Kidney epithelial cell (primary cell): ENCODE measurements around the gene RASL12. TPM values are rescaled to one million over a fixed set of nuclear protein-coding genes. Genes with fewer than 3 reads are reported as not detected.

Experiments used
- DNase-seq: peaks from one replicate; pipeline ENCODE4 v3.0.0-alpha.2; 2010; ENCODE audit warnings: low read depth
- H3K27me3 ChIP-seq: 2 replicates; pipeline ENCODE4 v1.6.0; 2011; ENCODE audit warnings: low read length; ENCODE audit not compliant: control insufficient read depth, insufficient read depth
- H3K36me3 ChIP-seq: 2 replicates; pipeline ENCODE4 v1.5.1; 2011; ENCODE audit warnings: low read length; ENCODE audit not compliant: control insufficient read depth, insufficient read depth
- H3K4me3 ChIP-seq: 2 replicates; pipeline ENCODE4 v1.5.1; 2011; ENCODE audit warnings: low read depth, mild to moderate bottlenecking, control low read depth, low read length
- total RNA-seq: library from RNA; depleted of rRNA; stranded (reverse); fragments of >200 nt; gene quantifications from 2 replicates; pipeline ENCODE4 v1.2.3, GENCODE V29; 2015
- TF ChIP-seq, protein P1 (sequence below): IDR thresholded peaks from 2 replicates; pipeline ENCODE4 v1.5.1; 2011; ENCODE audit warnings: mild to moderate bottlenecking, moderate library complexity, low read length, control low read depth, inconsistent platforms; ENCODE audit not compliant: insufficient read depth, poor library complexity, severe bottlenecking

Gene RASL12
- total RNA-seq, 1 donor from 2014 or later: 0.92 TPM

DNA sequence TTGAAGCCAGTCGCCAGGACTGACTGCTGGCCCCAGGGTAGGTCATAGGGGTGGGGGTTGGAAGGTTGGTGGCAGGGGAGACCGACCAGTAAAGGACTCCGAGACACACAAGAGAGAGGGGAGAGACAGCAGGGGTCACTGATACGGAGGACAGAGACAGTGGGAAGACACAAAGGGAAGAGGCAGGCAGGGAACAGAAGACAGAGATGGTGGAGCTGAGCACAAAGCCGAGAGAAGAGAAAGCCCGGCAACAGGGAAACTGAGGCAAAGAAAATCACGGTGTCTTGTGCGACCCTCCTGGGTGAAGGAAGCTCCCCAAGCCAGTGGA lies 510 bp downstream of the RASL12 start:
- no peaks in the 10 kb centered on the region for H3K36me3 ChIP-seq
- no peak for DNase-seq
- TF ChIP-seq, protein P1, sequence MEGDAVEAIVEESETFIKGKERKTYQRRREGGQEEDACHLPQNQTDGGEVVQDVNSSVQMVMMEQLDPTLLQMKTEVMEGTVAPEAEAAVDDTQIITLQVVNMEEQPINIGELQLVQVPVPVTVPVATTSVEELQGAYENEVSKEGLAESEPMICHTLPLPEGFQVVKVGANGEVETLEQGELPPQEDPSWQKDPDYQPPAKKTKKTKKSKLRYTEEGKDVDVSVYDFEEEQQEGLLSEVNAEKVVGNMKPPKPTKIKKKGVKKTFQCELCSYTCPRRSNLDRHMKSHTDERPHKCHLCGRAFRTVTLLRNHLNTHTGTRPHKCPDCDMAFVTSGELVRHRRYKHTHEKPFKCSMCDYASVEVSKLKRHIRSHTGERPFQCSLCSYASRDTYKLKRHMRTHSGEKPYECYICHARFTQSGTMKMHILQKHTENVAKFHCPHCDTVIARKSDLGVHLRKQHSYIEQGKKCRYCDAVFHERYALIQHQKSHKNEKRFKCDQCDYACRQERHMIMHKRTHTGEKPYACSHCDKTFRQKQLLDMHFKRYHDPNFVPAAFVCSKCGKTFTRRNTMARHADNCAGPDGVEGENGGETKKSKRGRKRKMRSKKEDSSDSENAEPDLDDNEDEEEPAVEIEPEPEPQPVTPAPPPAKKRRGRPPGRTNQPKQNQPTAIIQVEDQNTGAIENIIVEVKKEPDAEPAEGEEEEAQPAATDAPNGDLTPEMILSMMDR: no peak
- H3K4me3 ChIP-seq: no peak overlapping the region
- H3K27me3 ChIP-seq: peaks cover 34% of the 10 kb centered on the region

DNA sequence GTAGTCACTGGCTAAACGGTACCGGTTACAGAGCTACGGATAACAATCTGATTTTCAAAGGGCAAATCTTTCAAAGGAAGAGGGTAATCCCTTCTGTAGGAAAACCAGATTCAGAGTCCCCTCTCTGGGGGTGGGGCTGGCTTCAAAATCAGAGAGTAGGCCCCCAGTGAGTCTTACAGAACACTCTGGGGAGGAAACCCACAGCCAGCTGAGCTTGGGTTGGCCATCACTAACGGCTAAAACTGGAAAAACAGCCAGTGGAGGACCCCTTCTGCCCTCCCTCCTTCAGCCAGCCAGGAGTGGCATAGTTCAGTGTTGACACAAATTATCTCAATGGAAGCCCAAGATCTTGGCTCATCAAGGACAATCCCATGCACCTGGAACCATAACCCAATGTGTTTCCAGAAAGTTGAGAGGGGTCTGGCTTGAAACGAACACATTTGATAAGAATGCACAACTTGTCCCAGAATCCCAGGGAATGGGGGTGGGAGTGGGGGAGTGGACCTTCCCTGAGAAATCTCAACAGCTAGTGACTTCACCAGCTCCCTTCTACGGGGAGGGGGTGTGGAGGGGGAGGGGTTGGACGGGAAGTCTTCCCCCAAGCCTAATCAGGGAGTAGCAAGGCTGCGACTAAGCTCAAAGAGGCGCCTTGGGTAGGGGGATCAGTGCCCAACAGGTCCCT lies 1.0 kb downstream of the RASL12 start:
- Histone ChIP-seq H3K4me3 (no peak overlapping the region), H3K27me3 (peaks cover 37% of the 10 kb centered on the region), H3K36me3 (no peaks in the 10 kb centered on the region)
- no peak for DNase-seq
- TF ChIP-seq, protein P1: no peak

DNA sequence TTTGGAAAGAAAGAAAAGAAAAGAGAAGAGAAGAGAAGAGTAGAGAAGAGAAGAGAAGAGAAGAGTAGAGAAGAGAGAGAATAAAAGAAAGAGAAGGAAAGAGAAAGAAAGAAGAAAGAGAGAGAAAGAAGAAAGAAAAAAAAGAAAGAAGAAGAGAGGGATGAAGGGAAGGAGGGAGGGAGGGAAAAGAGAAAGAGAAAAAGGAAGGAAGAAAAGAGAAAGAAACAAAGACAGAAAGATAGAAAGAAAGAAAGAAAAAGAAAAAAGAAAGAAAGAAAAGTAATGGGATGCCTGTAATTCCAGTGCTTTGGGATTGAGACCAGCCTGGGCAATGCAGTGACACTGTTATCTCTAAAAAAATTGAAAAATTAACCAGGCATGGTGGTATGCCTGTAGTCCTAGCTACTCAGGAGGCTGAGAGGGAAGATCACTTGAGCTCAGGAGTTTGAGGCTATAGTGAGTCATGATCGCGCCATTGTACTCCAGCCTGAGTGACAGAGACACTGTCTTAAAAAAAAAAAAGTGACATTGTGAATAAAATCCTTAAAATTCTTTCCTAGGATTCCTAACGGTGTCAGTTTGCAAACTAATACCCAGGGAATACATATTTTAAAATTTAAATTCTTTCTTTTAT lies 1.7 kb downstream of the RASL12 start:
- Histone ChIP-seq H3K4me3 (no peak overlapping the region), H3K27me3 (peaks cover 38% of the 10 kb centered on the region), H3K36me3 (no peaks in the 10 kb centered on the region)
- TF ChIP-seq, protein P1: no peak
- DNase-seq: no peak

DNA sequence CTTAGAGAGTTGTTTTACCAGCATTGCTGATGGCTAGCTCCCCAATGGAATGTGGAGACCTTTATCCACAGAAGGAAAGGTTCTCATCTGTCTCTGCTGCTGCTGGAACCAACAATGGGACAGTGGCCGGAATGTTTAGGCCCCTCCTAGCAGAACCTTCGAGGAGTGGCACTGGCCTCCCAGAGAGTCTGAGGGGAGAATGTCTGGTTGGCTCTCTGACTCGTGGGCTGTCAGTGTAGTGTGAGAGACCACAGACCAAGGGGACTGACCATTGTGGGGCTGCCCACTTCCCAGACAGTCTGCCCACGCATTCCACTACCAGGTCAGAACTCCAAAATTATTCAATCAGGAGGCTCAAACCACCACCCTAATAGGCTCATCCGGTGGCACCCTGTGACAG lies 5.1 kb downstream of the RASL12 start:
- Histone ChIP-seq H3K36me3 (no peaks in the 10 kb centered on the region), H3K4me3 (no peak overlapping the region), H3K27me3 (peaks cover 53% of the 10 kb centered on the region)
- TF ChIP-seq, protein P1: no peak
- no peak for DNase-seq

DNA sequence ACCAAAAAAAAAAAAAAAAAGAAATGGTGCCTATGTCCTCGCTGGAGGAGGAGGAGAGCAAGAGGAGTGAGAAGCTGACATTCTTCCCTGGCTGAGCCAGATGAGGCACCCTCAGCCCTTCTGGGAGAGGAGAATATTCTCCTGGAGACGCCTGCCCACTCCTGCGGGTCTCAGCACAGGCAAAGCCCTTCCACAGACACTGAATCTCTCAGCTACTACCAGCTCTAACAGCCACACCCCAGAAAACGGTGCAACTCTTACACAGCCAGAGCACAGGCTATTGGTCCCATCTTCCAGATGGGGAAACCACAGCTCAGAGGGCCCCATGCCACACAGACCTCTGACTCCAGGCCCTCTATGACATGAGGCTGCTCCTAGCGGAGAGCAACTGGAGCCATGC lies 5.7 kb downstream of the RASL12 start:
- Histone ChIP-seq H3K36me3 (no peaks in the 10 kb centered on the region), H3K27me3 (peaks cover 47% of the 10 kb centered on the region), H3K4me3 (no peak overlapping the region)
- TF ChIP-seq, protein P1: no peak
- no peak for DNase-seq
